Right cardiac atrium (tissue), 5 donors: ENCODE results near the gene RXFP1. TPM values are rescaled to one million over a fixed set of nuclear protein-coding genes. Genes with fewer than 3 reads are reported as not detected.

Experiments used
- ATAC-seq, 2 donors: fragments of 200-7000 bp; cut with Tn5 transposase; one replicate each; pipeline versions ENCODE4 v1.8.0 to v1.9.1; 2020; ENCODE audit warnings: moderate library complexity in 2 of 2, mild to moderate bottlenecking in 1 of 2
- DNase-seq, 3 donors: peaks; one replicate each; pipeline ENCODE4 v3.0.0-alpha.2; 2020
- H3K27ac ChIP-seq: one replicate; pipeline ENCODE4 v1.5.1; 2013; ENCODE audit warnings: mild to moderate bottlenecking, low read length, control low read depth, moderate library complexity
- H3K27me3 ChIP-seq: one replicate; pipeline ENCODE4 v1.6.1; 2013; ENCODE audit not compliant: control insufficient read depth, insufficient read depth
- H3K4me1 ChIP-seq: one replicate; pipeline ENCODE4 v1.6.1; 2013; ENCODE audit warnings: low read length; ENCODE audit not compliant: control insufficient read depth, insufficient read depth
- H3K4me3 ChIP-seq: one replicate; pipeline ENCODE4 v1.5.1; 2013; ENCODE audit warnings: low read length, control low read depth
- H3K9me3 ChIP-seq: one replicate; pipeline ENCODE4 v1.6.1; 2013; ENCODE audit warnings: low read length; ENCODE audit not compliant: control insufficient read depth
- WGBS: extraction: QIAGEN DNeasy Blood & Tissue Kit; methylation state at CpG from one replicate; pipeline ENCODE4 v1.1.7; 2013; 5-methylcytosine and 5-hydroxymethylcytosine counted together
- intact Hi-C, 4 donors: fragments of 100-400 bp; cut with DNase I; formaldehyde crosslinking; loops; one replicate each; pipeline versions ENCODE4 v1.11.0 to v1.14.0; 2022 to 2023
- polyA plus RNA-seq: library from polyadenylated mRNA; stranded (reverse); fragments of 200-250 nt; gene quantifications from one replicate; pipeline ENCODE4 v1.2.3, GENCODE V29; 2013
- total RNA-seq, 4 donors: library from RNA; stranded (reverse); fragmentation: NEBNext Ultra II Directional; extraction: Animal tissue kit (Norgen Biotek cat#: 25700); gene quantifications; one replicate each; pipeline ENCODE4 v1.2.1, GENCODE V29; 2021
- donor health status: healthy with polysubstance abuse.
- donor health status: DM: no; HTN: yes; CAD: no.
- donor health status: DM: no; HTN: no; CAD: no.
- donor health status: DM: no; HTN: yes; CAD: no; lungs with severe emphysema.
- donor health status: DM: yes; HTN: yes; CAD: no.

RXFP1 gene
- total and polyA plus RNA-seq, 5 donors = 0.05 to 0.09 TPM; not detected in 3

GRCh38 chr4:158671915-158672806 is 150.5 kb downstream of the RXFP1 start, which contains the start of gene ETFDH:
TSS of gene ETFDH (plus strand) at chr4:158672296. CDS start at chr4:158672457, 161 bp downstream.
- intact Hi-C loops = no loop called here
- no peaks in the 10 kb centered on the region for H3K9me3 ChIP-seq
- H3K4me3 ChIP-seq = peak within 1 kb of the TSS; percentile 85
- DNase-seq = peak; percentile 100
- peak; percentile 96 to 98 for ATAC-seq
- H3K4me1 ChIP-seq = peaks cover 7% of the 10 kb centered on the region
- peak within 1 kb of the TSS; percentile 99 for H3K27ac ChIP-seq
- no peaks in the 10 kb centered on the region for H3K27me3 ChIP-seq
- under 1% methylated on average over 60 of the region's 60 CpGs for WGBS

- no peaks in the 10 kb centered on the region for H3K9me3 ChIP-seq
- H3K27ac ChIP-seq = no peak overlapping the region
- 69% methylated on average over 3 of the region's 3 CpGs for WGBS
- intact Hi-C loops = no loop called here
- no peak overlapping the region for H3K4me3 ChIP-seq
- H3K27me3 ChIP-seq = no peaks in the 10 kb centered on the region
- DNase-seq (no peak), ATAC-seq (no peak)
- H3K4me1 ChIP-seq = peaks cover 7% of the 10 kb centered on the region
These were observed 152.0 kb downstream of the RXFP1 start for GRCh38 chr4:158673633-158674032.

DNA sequence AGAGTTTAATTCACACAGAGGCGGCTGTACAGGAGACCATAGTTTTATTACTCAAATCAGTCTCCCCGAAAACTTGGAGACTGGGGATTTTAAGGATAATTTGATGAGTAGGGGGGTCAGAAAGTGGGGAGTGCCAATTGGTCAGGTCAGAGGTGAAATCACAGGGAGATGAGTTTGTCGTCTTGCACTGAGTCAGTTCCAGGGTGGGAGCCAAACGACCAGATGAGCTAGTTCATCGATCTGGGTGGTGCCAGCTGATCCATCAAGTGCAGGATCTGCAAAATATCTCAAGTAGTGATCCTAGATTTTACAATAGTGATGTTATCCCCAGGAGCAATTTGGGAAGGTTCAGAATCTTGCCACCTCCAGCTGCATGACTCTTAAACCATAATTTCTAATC is 154.4 kb downstream of the RXFP1 start:
- Histone ChIP-seq H3K4me1 (peaks cover 7% of the 10 kb centered on the region), H3K27me3 (no peaks in the 10 kb centered on the region), H3K27ac (no peak overlapping the region), H3K9me3 (no peaks in the 10 kb centered on the region), H3K4me3 (no peak overlapping the region)
- ATAC-seq (no peak), DNase-seq (no peak)
- 77% methylated on average over 5 of the region's 5 CpGs for WGBS
- intact Hi-C loops = no loop called here

- WGBS = 98% methylated on average over 2 of the region's 2 CpGs
- no peak overlapping the region for H3K27ac ChIP-seq
- DNase-seq (no peak), ATAC-seq (no peak)
- intact Hi-C loops = no loop called here
- H3K4me1 ChIP-seq = peaks cover 7% of the 10 kb centered on the region
- H3K9me3 ChIP-seq = no peaks in the 10 kb centered on the region
- no peaks in the 10 kb centered on the region for H3K27me3 ChIP-seq
- H3K4me3 ChIP-seq = no peak overlapping the region
These were observed 157.1 kb downstream of the RXFP1 start for GRCh38 chr4:158678767-158679166.

DNA sequence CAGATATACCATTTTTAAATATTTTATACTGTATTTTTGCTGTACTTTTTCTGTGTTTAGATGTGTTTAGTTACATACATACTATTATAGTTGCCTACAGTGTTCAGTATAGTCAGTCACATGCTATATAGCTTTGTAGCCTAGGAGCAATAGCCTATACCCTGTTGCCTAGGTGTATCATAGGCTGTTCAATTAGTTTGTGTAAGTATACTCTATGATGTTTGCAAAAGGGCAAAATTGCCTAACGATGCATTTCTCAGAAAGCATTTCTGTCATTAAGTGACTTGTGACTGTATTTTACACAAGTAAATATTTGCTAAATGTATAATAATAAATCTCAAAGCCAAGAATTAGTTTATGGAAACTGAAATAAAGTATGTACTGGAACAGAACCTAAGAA is 159.9 kb downstream of the RXFP1 start:
- DNase-seq = no peak
- intact Hi-C loops = no loop called here
- 94% methylated on average over 1 of the region's 1 CpG for WGBS
- Histone ChIP-seq H3K4me1 (peaks cover under 1% of the 10 kb centered on the region), H3K27ac (no peak overlapping the region), H3K9me3 (no peaks in the 10 kb centered on the region), H3K4me3 (no peak overlapping the region), H3K27me3 (no peaks in the 10 kb centered on the region)
- no peak for ATAC-seq

DNA sequence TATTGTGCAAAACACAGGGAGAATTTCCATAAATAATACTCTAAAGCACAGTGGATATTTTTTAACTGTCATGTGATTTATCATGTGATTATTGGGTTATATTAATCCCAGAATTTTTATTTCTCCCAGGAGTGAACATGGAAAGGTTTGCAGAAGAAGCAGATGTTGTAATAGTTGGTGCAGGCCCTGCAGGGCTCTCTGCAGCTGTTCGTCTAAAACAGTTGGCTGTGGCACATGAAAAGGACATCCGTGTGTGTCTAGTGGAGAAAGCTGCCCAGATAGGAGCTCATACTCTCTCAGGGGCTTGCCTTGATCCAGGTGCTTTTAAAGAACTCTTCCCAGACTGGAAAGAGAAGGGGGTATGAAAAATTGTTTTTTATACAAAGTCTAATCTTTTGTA is 160.4 kb downstream of the RXFP1 start:
- H3K9me3 ChIP-seq = no peaks in the 10 kb centered on the region
- intact Hi-C loops = no loop called here
- ATAC-seq (no peak), DNase-seq (no peak)
- H3K27me3 ChIP-seq = no peaks in the 10 kb centered on the region
- no peaks in the 10 kb centered on the region for H3K4me1 ChIP-seq
- WGBS = 49% methylated on average over 2 of the region's 2 CpGs
- H3K27ac ChIP-seq = no peak overlapping the region
- no peak overlapping the region for H3K4me3 ChIP-seq

GRCh38 chr4:158688813-158689212 is 167.1 kb downstream of the RXFP1 start:
- 71% methylated on average over 1 of the region's 1 CpG for WGBS
- ATAC-seq = no peak
- Histone ChIP-seq H3K27ac (no peak overlapping the region), H3K9me3 (no peaks in the 10 kb centered on the region), H3K27me3 (no peaks in the 10 kb centered on the region), H3K4me1 (no peaks in the 10 kb centered on the region), H3K4me3 (no peak overlapping the region)
- intact Hi-C loops = no loop called here
- DNase-seq = no peak

Other genes starting within 250 kb of the RXFP1 start
- 1 to 10 TPM; 2.6 to 4.2 (median 3.8) TPM for gene C4orf46, start 150.0 kb downstream of the RXFP1 start, total RNA-seq
- gene C4orf46, start 150.0 kb downstream of the RXFP1 start, polyA plus RNA-seq = 3.3 TPM
- 100 to 1,000 TPM; 119 to 152 (median 146) TPM for gene ETFDH, start 150.4 kb downstream of the RXFP1 start, total RNA-seq
- 204 TPM for gene ETFDH, start 150.4 kb downstream of the RXFP1 start, polyA plus RNA-seq
- gene PPID, start 201.5 kb downstream of the RXFP1 start, total RNA-seq = 10 to 100 TPM; 19.2 to 38.3 (median 28.0) TPM
- gene PPID, start 201.5 kb downstream of the RXFP1 start, polyA plus RNA-seq = 39.9 TPM
- gene FNIP2, start 247.1 kb downstream of the RXFP1 start, total RNA-seq = 10 to 100 TPM; 37.0 to 59.5 (median 48.3) TPM
- 16.4 TPM for gene FNIP2, start 247.1 kb downstream of the RXFP1 start, polyA plus RNA-seq